Vagina (tissue), 2 donors: ENCODE results near the gene PRKAR2B.
"Not testable (repeated sequence)": the region's sequence is repeated elsewhere in the genome, so short reads cannot be mapped to it uniquely, and the experiment has no call there.

Source experiments
- POLR2A ChIP-seq, 2 donors: fragments of 450-650 bp; IDR thresholded peaks; one replicate each; pipeline ENCODE4 v1.6.1; 2017; ENCODE audit warnings: antibody characterized with exemption in 2 of 2, mild to moderate bottlenecking in 2 of 2, moderate library complexity in 2 of 2
- TF ChIP-seq, protein P1 (sequence below), 3 experiments: fragments of 450-650 bp in 2 of 3; fragments of 200-600 bp in 1 of 3; sonication (generic) in 1 of 3; IDR thresholded peaks; one replicate each; pipeline ENCODE4 v1.5.1; 2017 to 2019; ENCODE audit warnings: antibody characterized with exemption in 3 of 3, mild to moderate bottlenecking in 2 of 3, moderate library complexity in 2 of 3

DNA sequence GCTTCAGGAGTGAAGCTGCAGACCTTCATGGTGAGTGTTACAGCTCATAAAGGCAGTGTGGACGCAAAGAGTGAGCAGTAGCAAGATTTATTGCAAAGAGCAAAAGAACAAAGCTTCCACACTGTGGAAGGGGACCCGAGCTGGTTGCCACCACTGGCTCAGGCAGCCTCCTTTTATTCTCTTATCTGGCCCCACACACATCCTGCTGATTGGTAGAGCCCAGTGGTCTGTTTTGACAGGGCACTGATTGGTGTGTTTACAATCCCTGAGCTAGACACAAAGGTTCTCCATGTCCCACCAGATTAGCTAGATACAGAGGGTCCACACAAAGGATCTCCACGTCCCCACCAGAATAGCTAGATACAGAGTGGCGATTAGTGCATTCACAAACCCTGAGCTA lies 2.7 kb upstream of the PRKAR2B start:
- TF ChIP-seq, protein P1, sequence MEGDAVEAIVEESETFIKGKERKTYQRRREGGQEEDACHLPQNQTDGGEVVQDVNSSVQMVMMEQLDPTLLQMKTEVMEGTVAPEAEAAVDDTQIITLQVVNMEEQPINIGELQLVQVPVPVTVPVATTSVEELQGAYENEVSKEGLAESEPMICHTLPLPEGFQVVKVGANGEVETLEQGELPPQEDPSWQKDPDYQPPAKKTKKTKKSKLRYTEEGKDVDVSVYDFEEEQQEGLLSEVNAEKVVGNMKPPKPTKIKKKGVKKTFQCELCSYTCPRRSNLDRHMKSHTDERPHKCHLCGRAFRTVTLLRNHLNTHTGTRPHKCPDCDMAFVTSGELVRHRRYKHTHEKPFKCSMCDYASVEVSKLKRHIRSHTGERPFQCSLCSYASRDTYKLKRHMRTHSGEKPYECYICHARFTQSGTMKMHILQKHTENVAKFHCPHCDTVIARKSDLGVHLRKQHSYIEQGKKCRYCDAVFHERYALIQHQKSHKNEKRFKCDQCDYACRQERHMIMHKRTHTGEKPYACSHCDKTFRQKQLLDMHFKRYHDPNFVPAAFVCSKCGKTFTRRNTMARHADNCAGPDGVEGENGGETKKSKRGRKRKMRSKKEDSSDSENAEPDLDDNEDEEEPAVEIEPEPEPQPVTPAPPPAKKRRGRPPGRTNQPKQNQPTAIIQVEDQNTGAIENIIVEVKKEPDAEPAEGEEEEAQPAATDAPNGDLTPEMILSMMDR (IDR thresholded peaks at IDR 0.05) = not testable (repeated sequence)
- not testable (repeated sequence) for TF ChIP-seq POLR2A (IDR thresholded peaks at IDR 0.05)
